GM18858 (cell line): ENCODE data around the gene ARHGAP20.

ENCODE experiments used
- ATAC-seq: cut with Tn5 transposase; IDR thresholded peaks from one replicate; pipeline ENCODE4 v1.9.1; 2021; ENCODE audit not compliant: unreplicated experiment

Gene ARHGAP20

GRCh38 chr11:110530900-110531741, 181.1 kb downstream of the ARHGAP20 start:
- ATAC-seq: no peak

GRCh38 chr11:110529043-110529442, 183.2 kb downstream of the ARHGAP20 start:
- no peak for ATAC-seq

DNA sequence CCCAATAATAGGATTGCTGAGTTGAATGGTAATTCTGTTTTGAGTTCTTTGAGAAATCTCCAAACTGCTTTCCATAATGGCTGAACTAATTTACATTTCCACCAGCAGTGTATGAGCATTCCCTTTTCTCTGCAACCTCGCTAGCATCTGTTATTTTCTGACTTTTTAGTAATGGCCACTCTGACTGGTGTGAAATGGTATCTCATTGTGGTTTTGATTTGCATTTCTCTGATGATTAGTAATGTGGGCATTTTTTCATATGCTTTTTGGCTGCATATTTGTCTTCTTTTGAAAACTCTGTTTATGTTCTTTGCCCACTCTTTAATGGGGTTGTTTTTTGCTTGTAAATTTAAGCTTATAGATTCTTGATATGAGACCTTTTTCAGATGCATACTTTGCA, 185.1 kb downstream of the ARHGAP20 start:
- no peak for ATAC-seq
